ENCODE data around the gene VPS33A.
A peak's percentile ranks its signal among the peaks of the same experiment; 100 is the strongest.

The VPS33A gene

DNA sequence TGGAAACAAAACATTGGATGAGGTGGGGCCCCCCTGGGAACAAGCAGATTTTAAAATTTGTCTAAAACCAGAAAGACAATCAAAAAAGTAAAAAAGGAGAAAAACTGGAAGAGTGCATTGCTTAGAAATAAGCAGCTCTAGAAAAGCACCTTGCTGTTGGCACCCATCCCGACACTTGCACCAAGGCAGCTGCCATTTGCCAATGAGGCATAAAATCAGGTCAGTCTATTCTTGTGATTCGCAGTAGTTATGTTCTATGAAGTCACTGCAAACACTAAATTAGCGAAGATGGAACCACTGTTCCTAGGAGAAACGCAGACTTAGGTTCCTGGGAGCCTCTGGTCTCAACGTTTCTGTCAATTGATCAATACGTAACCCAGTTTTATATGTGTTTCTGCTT, 16.2 kb downstream of the VPS33A start:
- DNase-seq, result no peak

GRCh38 chr12:122245553-122245952, 20.7 kb downstream of the VPS33A start:
- no peak for DNase-seq

DNA sequence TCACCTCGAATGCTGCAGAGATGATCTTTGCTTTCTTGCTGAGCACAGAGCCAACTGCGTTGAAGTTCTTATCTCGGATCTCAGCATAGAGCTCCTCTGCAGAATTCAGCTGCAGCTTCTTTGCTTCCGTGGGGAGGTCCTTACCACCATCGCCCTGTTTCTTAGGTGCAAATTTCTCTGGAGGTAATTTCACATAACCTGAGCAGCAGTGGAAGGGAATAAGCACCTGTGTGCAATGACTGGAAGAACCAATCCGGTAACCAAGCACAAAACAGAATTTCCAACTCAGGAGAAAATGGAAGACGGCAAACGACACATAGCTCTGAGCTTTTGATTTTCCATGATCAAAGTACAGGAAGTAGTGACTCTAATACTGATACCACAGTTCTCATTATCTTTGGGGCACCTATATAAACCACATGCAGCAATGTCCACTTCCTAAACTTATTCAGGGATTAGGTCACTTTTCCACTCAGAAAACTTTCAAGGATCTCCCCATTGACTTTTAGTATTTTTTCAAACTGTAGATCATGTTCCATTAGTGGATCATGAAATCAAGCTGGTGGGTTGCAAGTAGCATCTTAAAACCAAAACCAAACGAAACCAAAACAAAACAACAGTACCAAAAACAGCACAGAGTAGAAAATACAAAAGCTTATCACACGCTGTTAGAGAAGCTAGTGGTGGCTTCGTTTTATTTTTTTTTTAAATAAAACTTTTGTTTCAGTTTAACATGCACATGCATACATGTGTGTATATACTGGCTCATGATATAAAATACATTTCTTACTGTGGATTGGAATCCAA, 21.5 kb downstream of the VPS33A start:
- DNase-seq, result no peak

GRCh38 chr12:122243965-122244364, 22.3 kb downstream of the VPS33A start:
- no peak for DNase-seq

DNA sequence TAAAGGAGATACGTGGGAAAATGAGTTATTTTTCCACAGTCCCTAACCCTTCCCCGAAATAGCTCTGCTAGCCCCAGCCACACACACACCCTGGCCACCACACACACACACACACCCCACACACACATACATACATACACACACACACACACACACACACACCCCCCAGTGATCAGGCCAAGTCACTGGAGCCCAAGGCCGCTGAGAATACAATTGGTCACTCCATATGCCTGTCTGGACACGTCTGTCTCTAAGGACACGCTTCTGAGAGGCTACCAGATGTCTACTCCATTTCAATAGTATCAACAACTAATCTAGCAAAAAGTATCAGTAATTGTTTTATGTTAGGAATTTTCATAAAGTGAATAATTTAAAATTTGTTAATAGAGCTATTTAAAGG, 27.4 kb downstream of the VPS33A start:
- DNase-seq, result peak; percentile 4

DNA sequence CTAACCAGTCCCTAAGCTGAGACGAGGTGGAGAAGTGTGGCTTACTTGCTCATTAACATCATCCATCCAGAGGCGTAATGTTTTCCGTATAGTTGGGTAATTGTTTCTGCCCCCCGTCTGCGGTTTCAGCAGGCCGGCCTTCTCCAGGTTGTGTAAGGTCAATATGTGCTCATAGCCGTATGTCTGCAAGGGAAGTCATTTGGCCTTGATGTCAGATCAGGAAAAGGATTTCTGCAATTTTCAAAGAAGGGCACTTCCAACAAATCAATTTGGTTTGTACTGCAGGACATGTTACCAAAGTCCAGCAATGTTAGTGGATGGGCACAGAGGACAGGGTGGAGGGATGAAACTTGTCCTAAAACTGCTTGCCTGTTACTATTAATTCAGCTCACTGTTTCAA, 30.6 kb downstream of the VPS33A start:
- DNase-seq, result no peak

DNA sequence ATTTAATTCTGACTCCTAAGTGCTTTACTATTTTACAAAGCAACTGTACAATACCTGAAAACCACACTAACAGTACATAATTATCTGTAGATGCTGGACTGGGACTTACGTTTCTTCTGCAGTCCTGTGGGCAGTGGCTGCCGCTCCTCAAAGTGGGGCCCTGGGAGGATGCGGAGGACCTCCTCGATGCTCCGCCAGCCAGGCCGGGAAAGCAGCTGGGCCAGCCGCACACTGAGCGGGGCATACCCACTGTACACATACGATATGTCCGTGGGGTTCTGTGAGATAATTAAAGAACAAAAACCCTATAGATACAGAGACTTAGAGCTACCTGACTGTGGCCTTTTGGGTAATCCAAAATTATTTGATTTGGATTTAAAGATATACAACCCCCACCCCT, 33.6 kb downstream of the VPS33A start:
- DNase-seq, result no peak

GRCh38 chr12:122230798-122231197, 35.5 kb downstream of the VPS33A start:
- no peak for DNase-seq

GRCh38 chr12:122228092-122228491, 38.2 kb downstream of the VPS33A start:
- no peak for DNase-seq

DNA sequence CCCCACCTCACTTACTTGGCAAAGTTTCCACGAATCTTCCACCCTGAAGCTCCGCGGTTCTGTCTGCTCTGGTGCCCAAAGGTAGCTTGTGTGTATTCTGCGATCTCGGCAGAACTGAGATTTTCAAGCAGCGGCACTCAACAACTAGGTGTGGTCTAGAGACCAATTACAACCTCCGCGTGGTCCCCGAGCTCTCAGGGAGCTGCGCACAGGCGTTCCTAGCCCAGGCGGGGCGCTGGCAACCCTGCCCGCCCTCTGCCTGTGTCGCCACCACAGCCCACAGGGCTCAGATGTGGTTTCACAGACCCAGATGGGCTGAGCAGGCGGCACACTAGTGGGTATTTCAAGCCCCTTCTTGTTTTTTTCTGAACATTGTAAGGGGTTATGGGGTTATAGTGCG, 39.0 kb downstream of the VPS33A start:
- no peak for DNase-seq

GRCh38 chr12:122226366-122227125, 39.7 kb downstream of the VPS33A start:
- no peak for DNase-seq

GRCh38 chr12:122225683-122226365, 40.5 kb downstream of the VPS33A start, which contains the start of gene DIABLO:
TSS of gene DIABLO (minus strand) at chr12:122226052. CDS start at chr12:122226014, 38 bp downstream.
- peak; percentile 91 for DNase-seq

DNA sequence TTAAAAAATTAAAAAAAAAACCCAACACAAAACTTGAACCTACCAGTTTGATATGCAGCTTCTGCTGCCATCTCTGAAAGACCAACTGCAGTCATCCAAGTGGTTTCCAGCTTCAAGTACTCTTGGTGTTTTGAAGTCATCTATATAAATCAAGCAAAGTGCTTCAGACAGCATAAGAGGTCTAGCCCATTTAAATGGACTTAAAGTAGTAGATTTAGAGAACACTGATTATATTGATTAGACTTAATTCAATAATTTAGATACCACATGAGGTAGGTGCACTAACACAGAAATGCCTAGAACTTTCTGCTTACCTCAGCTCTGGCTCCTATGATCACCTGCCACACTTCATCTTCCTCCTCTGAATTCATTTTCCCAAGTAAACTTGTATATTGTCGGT, 49.8 kb downstream of the VPS33A start:
- no peak for DNase-seq

GRCh38 chr12:122215771-122216170, 50.5 kb downstream of the VPS33A start:
- DNase-seq, result no peak

- no peak for DNase-seq
Measured at GRCh38 chr12:122208073-122208820, 58.0 kb downstream of the VPS33A start.

- no peak for DNase-seq
Measured at GRCh38 chr12:122207391-122207790, 58.9 kb downstream of the VPS33A start.

DNA sequence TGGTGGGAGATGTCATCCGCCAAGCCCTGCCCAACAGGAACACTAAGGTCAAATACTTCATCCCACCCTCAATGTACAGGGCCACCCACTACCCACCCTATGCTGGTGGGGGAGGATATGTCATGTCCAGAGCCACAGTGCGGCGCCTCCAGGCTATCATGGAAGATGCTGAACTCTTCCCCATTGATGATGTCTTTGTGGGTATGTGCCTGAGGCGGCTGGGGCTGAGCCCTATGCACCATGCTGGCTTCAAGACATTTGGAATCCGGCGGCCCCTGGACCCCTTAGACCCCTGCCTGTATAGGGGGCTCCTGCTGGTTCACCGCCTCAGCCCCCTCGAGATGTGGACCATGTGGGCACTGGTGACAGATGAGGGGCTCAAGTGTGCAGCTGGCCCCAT, 59.3 kb downstream of the VPS33A start:
- DNase-seq, result no peak

GRCh38 chr12:122206111-122206881, 60.0 kb downstream of the VPS33A start:
- no peak for DNase-seq

GRCh38 chr12:122205053-122205925, 61.0 kb downstream of the VPS33A start:
- no peak for DNase-seq

DNA sequence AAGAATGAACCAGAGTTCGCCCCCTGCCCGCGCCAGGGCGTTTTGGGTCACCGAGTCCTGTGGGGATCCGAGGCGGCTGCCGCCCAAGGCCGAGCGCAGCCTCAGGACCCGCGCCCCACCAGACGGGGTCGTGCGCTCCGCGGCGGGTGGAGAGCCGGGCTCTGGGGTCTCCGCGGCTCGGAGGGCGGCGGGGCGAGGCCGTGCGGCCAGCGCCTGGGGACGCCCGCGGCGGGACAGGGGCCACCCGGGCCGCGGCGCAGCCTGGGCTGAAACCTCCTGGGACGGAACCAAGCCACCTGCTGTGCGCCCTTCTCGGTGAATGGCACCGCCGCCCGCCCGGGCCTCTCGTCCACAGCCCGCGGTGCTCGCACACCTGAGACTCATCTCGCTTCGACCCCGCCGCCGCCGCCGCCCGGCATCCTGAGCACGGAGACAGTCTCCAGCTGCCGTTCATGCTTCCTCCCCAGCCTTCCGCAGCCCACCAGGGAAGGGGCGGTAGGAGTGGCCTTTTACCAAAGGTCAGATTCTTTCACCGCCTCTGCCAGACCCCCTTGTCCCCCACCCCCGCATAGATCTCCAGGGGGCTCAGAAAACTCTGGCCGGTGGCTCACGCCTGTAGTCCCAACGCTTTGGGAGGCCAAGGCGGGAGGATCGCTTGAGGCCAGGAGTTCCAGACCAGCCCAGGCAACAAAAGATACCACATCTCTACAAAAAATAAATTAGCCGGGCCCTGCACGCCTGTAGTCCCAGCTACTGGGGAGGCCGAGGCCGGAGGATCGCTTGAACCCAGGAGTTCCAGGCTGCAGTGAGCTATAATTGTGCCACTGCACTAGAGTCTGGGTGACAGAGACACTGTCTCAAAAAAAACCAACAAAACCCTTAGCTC, 61.9 kb downstream of the VPS33A start:
- no peak for DNase-seq
